Activated CD4-positive, alpha-beta T cell treated with anti-CD3 and anti-CD28 coated beads, Interleukin-2, amount 10 ng/mL, durations not matched to agents 7 days and 5 days (primary cell): ENCODE results near the gene SLIT1. TPM values are rescaled to one million over a fixed set of nuclear protein-coding genes. Genes with fewer than 3 reads are reported as not detected.

Experiments
- CTCF ChIA-PET: fragments of 350-600 bp; sonication (Branson Sonifier 250); formaldehyde crosslinking; loops from one replicate; lab custom pipeline; 2021; ENCODE audit warnings: antibody characterized with exemption; lab: Charles Lee
- POLR2A ChIA-PET: fragments of 350-600 bp; sonication (Branson Sonifier 250); formaldehyde crosslinking; loops from one replicate; lab custom pipeline; 2021; ENCODE audit warnings: antibody characterized with exemption; lab: Charles Lee
- DNase-seq: peaks from one replicate; pipeline ENCODE4 v3.0.0-alpha.2; 2020
- H3K27ac Mint-ChIP-seq: one replicate; pipeline ENCODE4 v1.8.0; 2021; ENCODE audit warnings: mild to moderate bottlenecking, moderate library complexity, mixed read lengths
- H3K27me3 Mint-ChIP-seq: one replicate; pipeline ENCODE4 v1.8.0; 2021; ENCODE audit warnings: mixed read lengths
- H3K36me3 Mint-ChIP-seq: one replicate; pipeline ENCODE4 v1.8.0; 2021; ENCODE audit warnings: low read depth, mixed read lengths
- H3K4me1 Mint-ChIP-seq: one replicate; pipeline ENCODE4 v1.8.0; 2021; ENCODE audit warnings: mixed read lengths
- H3K4me3 Mint-ChIP-seq: one replicate; pipeline ENCODE4 v1.8.0; 2021; ENCODE audit warnings: mild to moderate bottlenecking, moderate library complexity, mixed read lengths
- H3K9me3 Mint-ChIP-seq: one replicate; pipeline ENCODE4 v1.8.0; 2021; ENCODE audit warnings: mixed read lengths
- total RNA-seq, 2 experiments: library from RNA; stranded (reverse); gene quantifications; one replicate each; pipeline ENCODE4 v1.2.3, GENCODE V29; 2021

SLIT1 gene
- total RNA-seq, 2 experiments from 2014 or later = 1.2 to 1.6 TPM

- Mint-ChIP-seq H3K9me3 (no peaks in the 10 kb centered on the region), H3K27me3 (no peaks in the 10 kb centered on the region), H3K36me3 (no peaks in the 10 kb centered on the region), H3K4me1 (no peaks in the 10 kb centered on the region), H3K4me3 (no peak overlapping the region), H3K27ac (no peak overlapping the region)
- no peak for DNase-seq
- ChIA-PET CTCF (interaction anchor here (1.4 to 1.5 kb wide), 2 partner anchors 14 to 22 kb away, joined by 4 to 6 read pairs; no protein-coding TSS in a partner anchor), POLR2A (no interaction called here)
Measured at GRCh38 chr10:97059006-97059871, 126.5 kb downstream of the SLIT1 start.

- H3K27me3 Mint-ChIP-seq = no peaks in the 10 kb centered on the region
- no peaks in the 10 kb centered on the region for H3K9me3 Mint-ChIP-seq
- H3K36me3 Mint-ChIP-seq = no peaks in the 10 kb centered on the region
- H3K4me3 Mint-ChIP-seq = no peak overlapping the region
- no peak overlapping the region for H3K27ac Mint-ChIP-seq
- DNase-seq = no peak
- H3K4me1 Mint-ChIP-seq = no peaks in the 10 kb centered on the region
- ChIA-PET POLR2A (no interaction called here), CTCF (interaction anchor here (1.5 kb wide), 1 partner anchor 15 kb away, joined by 4 read pairs; no protein-coding TSS in a partner anchor)
Measured at GRCh38 chr10:97058521-97058920, 127.2 kb downstream of the SLIT1 start.

- Mint-ChIP-seq H3K36me3 (no peaks in the 10 kb centered on the region), H3K4me1 (no peaks in the 10 kb centered on the region), H3K9me3 (no peaks in the 10 kb centered on the region), H3K4me3 (no peak overlapping the region), H3K27me3 (no peaks in the 10 kb centered on the region), H3K27ac (peak overlapping the region; percentile 31)
- POLR2A ChIA-PET = no interaction called here
- CTCF ChIA-PET = interaction anchor here (1.5 kb wide), 2 partner anchors 15 to 153 kb away, joined by 4 to 5 read pairs; no protein-coding TSS in a partner anchor
- no peak for DNase-seq
Measured at GRCh38 chr10:97057491-97058235, 128.1 kb downstream of the SLIT1 start.

- H3K27ac Mint-ChIP-seq = no peak overlapping the region
- no peaks in the 10 kb centered on the region for H3K4me1 Mint-ChIP-seq
- H3K36me3 Mint-ChIP-seq = no peaks in the 10 kb centered on the region
- ChIA-PET POLR2A (no interaction called here), CTCF (interaction anchor here (0.9 kb wide), 1 partner anchor 17 kb away, joined by 4 read pairs; no protein-coding TSS in a partner anchor)
- DNase-seq = no peak
- H3K4me3 Mint-ChIP-seq = no peak overlapping the region
- no peaks in the 10 kb centered on the region for H3K9me3 Mint-ChIP-seq
- H3K27me3 Mint-ChIP-seq = peaks cover 2% of the 10 kb centered on the region
Measured at GRCh38 chr10:97056003-97056630, 129.6 kb downstream of the SLIT1 start.

- peaks cover 2% of the 10 kb centered on the region for H3K27me3 Mint-ChIP-seq
- H3K4me3 Mint-ChIP-seq = no peak overlapping the region
- H3K9me3 Mint-ChIP-seq = no peaks in the 10 kb centered on the region
- H3K36me3 Mint-ChIP-seq = no peaks in the 10 kb centered on the region
- no peak overlapping the region for H3K27ac Mint-ChIP-seq
- ChIA-PET CTCF (interaction anchor here (1.0 kb wide), 1 partner anchor 17 kb away, joined by 5 read pairs; no protein-coding TSS in a partner anchor), POLR2A (no interaction called here)
- no peak for DNase-seq
- no peaks in the 10 kb centered on the region for H3K4me1 Mint-ChIP-seq
Measured at GRCh38 chr10:97053276-97053675, 132.5 kb downstream of the SLIT1 start.

GRCh38 chr10:97050956-97051496 is 134.7 kb downstream of the SLIT1 start:
- Mint-ChIP-seq H3K27ac (no peak overlapping the region), H3K36me3 (no peaks in the 10 kb centered on the region), H3K27me3 (peaks cover 2% of the 10 kb centered on the region), H3K4me3 (no peak overlapping the region), H3K4me1 (no peaks in the 10 kb centered on the region), H3K9me3 (no peaks in the 10 kb centered on the region)
- ChIA-PET CTCF (interaction anchor here (1.1 kb wide), 1 partner anchor 25 kb away, joined by 3 read pairs; no protein-coding TSS in a partner anchor), POLR2A (no interaction called here)
- no peak for DNase-seq

- no peak overlapping the region for H3K4me3 Mint-ChIP-seq
- H3K4me1 Mint-ChIP-seq = no peaks in the 10 kb centered on the region
- H3K27me3 Mint-ChIP-seq = peaks cover 2% of the 10 kb centered on the region
- H3K27ac Mint-ChIP-seq = no peak overlapping the region
- ChIA-PET CTCF (interaction anchor here (1.1 kb wide), 1 partner anchor 25 kb away, joined by 3 read pairs; no protein-coding TSS in a partner anchor), POLR2A (no interaction called here)
- no peaks in the 10 kb centered on the region for H3K9me3 Mint-ChIP-seq
- no peak for DNase-seq
- H3K36me3 Mint-ChIP-seq = no peaks in the 10 kb centered on the region
Measured at GRCh38 chr10:97050205-97050745, 135.5 kb downstream of the SLIT1 start.

- Mint-ChIP-seq H3K9me3 (no peaks in the 10 kb centered on the region), H3K36me3 (no peaks in the 10 kb centered on the region), H3K4me1 (no peaks in the 10 kb centered on the region), H3K4me3 (no peak overlapping the region), H3K27ac (no peak overlapping the region), H3K27me3 (peaks cover 2% of the 10 kb centered on the region)
- POLR2A ChIA-PET = no interaction called here
- CTCF ChIA-PET = interaction anchor here (1.1 kb wide), 1 partner anchor 24 kb away, joined by 3 read pairs; no protein-coding TSS in a partner anchor
- DNase-seq = no peak
Measured at GRCh38 chr10:97049670-97050069, 136.1 kb downstream of the SLIT1 start.

- no peaks in the 10 kb centered on the region for H3K9me3 Mint-ChIP-seq
- peaks cover 2% of the 10 kb centered on the region for H3K27me3 Mint-ChIP-seq
- no peak for DNase-seq
- ChIA-PET CTCF (no interaction called here), POLR2A (no interaction called here)
- H3K27ac Mint-ChIP-seq = no peak overlapping the region
- no peaks in the 10 kb centered on the region for H3K36me3 Mint-ChIP-seq
- no peak overlapping the region for H3K4me3 Mint-ChIP-seq
- H3K4me1 Mint-ChIP-seq = no peaks in the 10 kb centered on the region
Measured at GRCh38 chr10:97048649-97049427, 136.9 kb downstream of the SLIT1 start.

GRCh38 chr10:97047788-97048187 is 138.0 kb downstream of the SLIT1 start:
- H3K4me3 Mint-ChIP-seq = no peak overlapping the region
- H3K9me3 Mint-ChIP-seq = no peaks in the 10 kb centered on the region
- no peak overlapping the region for H3K27ac Mint-ChIP-seq
- POLR2A ChIA-PET = no interaction called here
- no peaks in the 10 kb centered on the region for H3K4me1 Mint-ChIP-seq
- DNase-seq = no peak
- H3K27me3 Mint-ChIP-seq = peaks cover 2% of the 10 kb centered on the region
- CTCF ChIA-PET = no interaction called here
- no peaks in the 10 kb centered on the region for H3K36me3 Mint-ChIP-seq

GRCh38 chr10:97047083-97047736 is 138.5 kb downstream of the SLIT1 start:
- DNase-seq = no peak
- Mint-ChIP-seq H3K4me3 (no peak overlapping the region), H3K4me1 (no peaks in the 10 kb centered on the region), H3K9me3 (no peaks in the 10 kb centered on the region), H3K27ac (no peak overlapping the region), H3K36me3 (no peaks in the 10 kb centered on the region), H3K27me3 (peaks cover under 1% of the 10 kb centered on the region)
- POLR2A ChIA-PET = no interaction called here
- CTCF ChIA-PET = no interaction called here
